EL (cell line): Measurements from ENCODE around the gene PRKN.
A peak's percentile ranks its signal among the peaks of the same experiment; 100 is the strongest.
"Not testable (repeated sequence)": the region's sequence is repeated elsewhere in the genome, so short reads cannot be mapped to it uniquely, and the experiment has no call there.

Experiments
- DNase-seq: peaks from one replicate; pipeline ENCODE4 v3.0.0-alpha.2; 2016

Gene PRKN

DNA sequence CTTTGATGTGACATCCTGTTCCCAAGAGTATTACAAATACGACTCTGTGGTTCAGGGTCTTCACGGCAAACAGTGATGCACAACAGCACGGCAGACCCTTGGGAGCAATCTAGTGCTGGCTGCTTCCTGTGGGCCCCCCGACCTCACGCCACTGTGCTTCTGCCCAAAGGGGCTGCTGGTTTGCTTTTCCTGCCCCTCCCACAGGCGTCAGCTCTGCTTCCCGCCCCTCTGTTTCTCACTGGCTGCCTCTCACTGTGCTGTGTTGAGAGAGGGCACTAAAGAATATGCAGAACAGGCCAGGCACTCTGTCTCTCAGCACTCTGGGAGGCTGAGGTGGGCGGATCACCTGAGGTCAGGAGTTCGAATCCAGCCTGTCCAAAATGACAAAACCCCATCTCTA is 899.2 kb downstream of the PRKN start:
- DNase-seq: no peak

- no peak for DNase-seq
Observed at GRCh38 chr6:161826512-161826911, 901.1 kb downstream of the PRKN start.

DNA sequence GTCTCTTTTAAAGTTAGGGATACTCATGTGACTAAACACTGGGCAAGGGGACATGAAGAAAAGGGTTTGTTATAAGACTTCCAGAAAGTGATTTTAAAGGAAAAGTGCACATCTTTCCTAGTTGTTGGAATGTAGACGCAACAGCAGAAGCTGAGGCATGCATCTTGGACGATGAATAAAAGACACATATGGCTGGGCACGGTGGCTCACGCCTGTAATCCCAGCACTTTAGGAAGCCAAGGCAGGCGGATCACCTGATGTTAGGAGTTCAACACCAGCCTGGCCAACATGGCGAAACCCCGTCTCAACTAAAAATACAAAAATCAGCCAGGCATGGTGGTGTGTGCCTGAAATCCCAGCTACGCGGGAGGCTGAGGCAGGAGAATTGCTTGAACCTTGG is 905.4 kb downstream of the PRKN start:
- DNase-seq: not testable (repeated sequence)

GRCh38 chr6:161817881-161818280 is 909.7 kb downstream of the PRKN start:
- no peak for DNase-seq

DNA sequence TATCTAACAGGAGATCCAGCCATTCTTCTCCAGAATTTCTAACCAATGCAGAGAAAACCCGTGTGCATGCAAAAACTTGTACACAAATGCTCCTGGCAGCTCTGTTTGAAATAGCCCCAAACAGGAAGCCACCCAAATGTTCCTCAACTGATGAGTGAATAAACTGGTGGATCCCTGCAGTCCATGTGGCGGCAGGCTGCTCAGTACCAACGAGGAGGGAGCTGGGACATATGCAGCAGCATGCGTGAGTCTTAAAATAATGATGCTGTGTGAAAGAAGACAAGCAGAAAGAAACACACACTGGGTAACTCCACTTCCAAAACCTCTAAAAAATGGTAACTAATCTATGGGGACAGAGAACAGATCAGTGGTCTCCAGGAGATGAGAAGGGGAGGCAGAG is 911.6 kb downstream of the PRKN start:
- DNase-seq: no peak

- DNase-seq: no peak
Observed at GRCh38 chr6:161813156-161813555, 914.4 kb downstream of the PRKN start.

- DNase-seq: no peak
Observed at GRCh38 chr6:161809971-161810370, 917.6 kb downstream of the PRKN start.

GRCh38 chr6:161804838-161805237 is 922.7 kb downstream of the PRKN start:
- DNase-seq: no peak

DNA sequence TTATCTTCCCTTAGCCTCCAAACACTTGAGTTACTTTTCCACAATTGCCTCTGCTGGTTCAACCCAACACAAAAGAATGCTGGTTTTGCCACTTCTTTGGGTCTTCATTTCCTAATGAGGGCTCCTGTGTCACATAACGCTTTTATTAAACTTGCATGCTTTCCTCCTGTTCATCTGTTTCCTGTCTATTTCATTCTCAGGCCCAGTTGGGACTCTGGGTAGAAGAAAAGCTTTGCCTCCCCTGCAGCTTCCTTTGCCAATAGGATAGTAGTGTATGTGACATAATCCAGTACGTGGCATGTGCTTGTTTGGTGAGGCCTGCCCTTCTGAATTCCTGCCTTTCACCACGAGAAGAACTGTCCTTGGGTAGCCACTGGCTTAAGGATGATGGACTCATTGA is 924.4 kb downstream of the PRKN start:
- no peak for DNase-seq

DNA sequence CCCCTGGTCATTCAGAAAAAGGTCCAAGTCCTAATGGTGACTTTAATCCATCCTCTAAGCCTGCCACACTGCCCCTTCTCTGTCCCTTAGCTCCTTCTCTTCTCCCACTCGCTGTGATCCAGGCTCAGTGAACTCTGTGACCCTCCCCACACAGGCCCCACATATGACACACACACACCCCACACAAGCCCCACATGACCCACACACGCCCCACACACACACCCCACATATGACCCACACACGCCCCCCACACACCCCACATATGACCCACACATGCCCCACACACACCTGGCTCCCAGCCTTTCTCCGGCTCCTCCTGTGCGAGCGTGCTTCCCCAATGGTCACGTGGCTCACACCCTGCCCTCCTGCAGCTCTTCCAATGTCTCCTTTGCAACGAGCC is 925.3 kb downstream of the PRKN start:
- no peak for DNase-seq

- no peak for DNase-seq
Observed at GRCh38 chr6:161798844-161799394, 928.6 kb downstream of the PRKN start.

GRCh38 chr6:161796681-161797080 is 930.9 kb downstream of the PRKN start:
- DNase-seq: no peak

DNA sequence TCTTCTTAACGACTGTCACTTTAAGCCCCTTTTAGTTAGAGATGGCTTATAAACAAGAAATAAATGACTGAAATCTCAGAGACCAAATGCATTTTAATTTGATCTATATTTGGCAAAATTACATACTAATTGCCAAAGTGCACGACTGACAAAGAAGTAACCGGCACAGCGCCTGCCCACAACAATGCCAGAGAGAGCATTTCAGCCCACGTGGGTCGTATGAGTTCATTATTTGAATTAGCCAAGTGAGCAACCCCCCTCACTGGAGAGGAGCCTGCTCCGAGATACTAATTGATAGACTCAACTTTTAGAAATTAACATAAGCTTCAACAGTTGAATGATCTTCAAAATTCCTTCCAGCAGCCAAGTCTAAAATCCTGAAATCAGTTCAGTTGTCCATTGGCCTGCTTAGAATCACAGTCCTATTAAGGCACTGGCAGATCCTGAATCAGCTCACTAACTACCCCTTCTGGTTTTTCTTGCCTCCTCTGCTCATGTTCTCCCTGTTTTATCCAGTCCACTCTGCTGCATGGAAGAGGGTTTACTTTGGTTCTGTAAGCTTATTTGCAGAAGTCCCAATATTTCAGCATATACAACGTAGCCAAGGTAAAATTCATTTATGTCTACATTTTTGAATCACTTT is 934.6 kb downstream of the PRKN start:
- DNase-seq: no peak

DNA sequence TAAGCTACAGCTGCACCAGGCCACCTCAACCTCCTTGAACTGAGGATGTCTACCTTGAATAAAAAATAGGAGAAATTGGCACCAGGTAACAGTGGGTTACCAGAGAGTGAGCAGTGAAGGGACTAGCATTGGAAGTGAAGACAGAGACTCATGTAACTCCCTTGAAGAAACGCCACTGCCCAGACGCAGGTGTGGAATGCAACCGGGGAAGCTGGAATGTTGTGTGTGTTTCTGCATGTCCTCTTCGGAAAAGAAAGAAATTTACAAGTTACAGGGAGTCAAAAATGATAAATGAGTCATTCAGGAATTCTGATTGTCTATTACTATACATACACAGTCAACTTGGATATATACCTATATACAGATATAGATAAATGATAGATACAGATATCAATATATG is 939.0 kb downstream of the PRKN start:
- no peak for DNase-seq

GRCh38 chr6:161772176-161772575 is 955.4 kb downstream of the PRKN start:
- no peak for DNase-seq

- no peak for DNase-seq
Observed at GRCh38 chr6:161761966-161762365, 965.6 kb downstream of the PRKN start.

DNA sequence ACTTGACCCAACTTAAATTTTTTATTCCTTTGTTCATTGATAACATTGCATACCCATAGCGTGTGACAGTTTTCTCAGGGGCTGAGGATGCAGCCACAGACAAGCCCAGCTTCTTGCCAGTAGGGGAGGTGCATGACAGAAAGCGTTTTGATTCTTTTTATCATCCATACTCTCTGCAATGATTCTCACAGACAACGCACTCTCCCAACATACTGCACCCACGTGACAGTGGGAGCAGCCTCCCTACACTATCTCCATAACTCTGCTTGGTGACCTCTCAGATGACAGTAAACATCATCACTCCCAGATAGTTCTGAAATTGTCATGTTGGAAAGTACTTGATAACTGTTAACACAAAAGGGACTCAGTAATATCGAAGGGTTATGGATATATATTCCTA is 972.5 kb downstream of the PRKN start:
- no peak for DNase-seq

- DNase-seq: no peak
Observed at GRCh38 chr6:161750686-161751085, 976.9 kb downstream of the PRKN start.

- DNase-seq: no peak
Observed at GRCh38 chr6:161749576-161749975, 978.0 kb downstream of the PRKN start.

DNA sequence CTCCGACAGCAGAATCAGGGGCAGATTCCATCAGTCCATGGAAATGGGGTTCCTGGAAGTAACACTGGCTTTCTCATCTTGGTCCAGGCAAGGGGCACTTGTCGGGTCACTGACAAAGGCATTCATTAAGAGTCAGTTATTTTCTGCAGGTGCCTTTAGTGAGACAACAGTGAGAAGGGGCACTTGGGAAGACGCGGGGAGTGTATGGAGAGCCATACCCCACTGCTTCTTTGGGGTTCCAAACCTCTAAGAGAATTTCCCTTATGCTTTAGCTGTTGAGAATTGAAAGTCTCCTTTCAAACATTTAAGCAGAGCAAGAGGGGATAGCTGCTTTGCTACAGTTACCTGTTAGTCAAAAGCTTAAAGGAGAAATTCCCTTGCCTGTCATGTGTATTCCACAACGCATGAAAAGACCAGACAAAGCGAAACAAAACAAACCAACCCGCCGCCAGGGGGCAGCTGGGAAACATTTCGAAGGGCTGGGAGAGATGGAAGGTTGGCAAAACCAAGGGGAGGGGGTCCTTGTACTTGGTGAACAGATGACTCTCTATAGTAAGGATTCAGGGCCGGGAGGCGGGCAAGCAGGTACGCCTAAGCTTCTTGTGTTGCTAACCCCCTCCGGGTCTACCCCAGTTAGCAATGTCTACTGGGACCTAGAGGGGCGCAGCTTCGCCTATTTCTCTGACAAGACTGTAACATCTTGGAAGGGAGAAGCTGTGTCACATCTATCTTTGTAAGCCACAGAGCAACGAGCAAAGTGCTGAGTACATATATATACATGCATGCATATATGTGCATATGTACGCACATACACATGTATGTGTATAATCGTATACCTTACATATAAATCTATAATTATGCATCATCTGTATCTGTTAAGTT is 978.8 kb downstream of the PRKN start:
- peak; percentile 3 for DNase-seq

DNA sequence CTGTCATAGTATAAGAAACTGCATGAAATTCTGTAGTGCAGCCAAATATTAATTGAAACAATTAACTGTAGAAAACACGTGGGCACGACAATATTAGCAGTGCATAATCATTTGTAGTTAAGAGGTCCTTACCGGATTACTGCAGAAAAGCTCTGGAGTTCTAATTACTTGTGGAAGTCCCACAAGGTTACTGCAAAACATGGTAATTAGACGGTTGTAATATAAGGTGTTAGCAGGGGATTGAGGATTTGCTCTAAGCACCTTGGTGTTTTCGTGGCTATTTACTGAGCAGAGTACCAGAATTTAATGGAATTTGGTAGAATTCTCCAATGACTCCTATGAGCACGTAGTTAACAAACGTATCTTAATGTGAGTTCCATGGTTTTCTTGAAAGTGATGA is 980.1 kb downstream of the PRKN start:
- no peak for DNase-seq

GRCh38 chr6:161745594-161746141 is 981.9 kb downstream of the PRKN start:
- no peak for DNase-seq

GRCh38 chr6:161745128-161745527 is 982.4 kb downstream of the PRKN start:
- no peak for DNase-seq
